Lung (tissue), 12 donors: ENCODE results near the gene LATS2. TPM values are rescaled to one million over a fixed set of nuclear protein-coding genes. Genes with fewer than 3 reads are reported as not detected.

ENCODE experiments used
- ATAC-seq: fragments of 200-7000 bp; cut with Tn5 transposase; one replicate; pipeline ENCODE4 v1.9.1; 2020; ENCODE audit warnings: moderate number of reproducible peaks; ENCODE audit not compliant: insufficient read depth, low FRiP score
- DNase-seq, 3 donors: peaks; one replicate each; pipeline ENCODE4 v3.0.0-alpha.2; 2013 to 2017
- H3K27ac ChIP-seq, 2 donors: one replicate each; pipeline ENCODE4 v1.5.1; 2013; ENCODE audit warnings: mild to moderate bottlenecking in 2 of 2, moderate library complexity in 2 of 2, control low read depth in 1 of 2, inconsistent platforms in 1 of 2, low read depth in 1 of 2, low read length in 1 of 2
- H3K27me3 ChIP-seq, 3 donors: one replicate each; pipeline ENCODE4 v1.5.1; 2013; ENCODE audit warnings: low read length in 2 of 3; ENCODE audit not compliant: control insufficient read depth in 3 of 3, insufficient read depth in 3 of 3
- H3K36me3 ChIP-seq, 4 donors: one replicate each; pipeline ENCODE4 v1.5.1; 2013; ENCODE audit warnings: low read length in 4 of 4, mild to moderate bottlenecking in 1 of 4, moderate library complexity in 1 of 4; ENCODE audit not compliant: control insufficient read depth in 4 of 4, insufficient read depth in 4 of 4
- H3K4me1 ChIP-seq, 5 donors: one replicate each; pipeline ENCODE4 v1.5.1; 2013; ENCODE audit warnings: low read length in 5 of 5, mild to moderate bottlenecking in 2 of 5, moderate library complexity in 1 of 5; ENCODE audit not compliant: control insufficient read depth in 5 of 5, insufficient read depth in 5 of 5
- H3K4me3 ChIP-seq: one replicate; pipeline ENCODE4 v1.5.1; 2013; ENCODE audit warnings: mild to moderate bottlenecking, control low read depth, moderate library complexity
- H3K9ac ChIP-seq, 2 donors: one replicate each; pipeline ENCODE4 v1.5.1; 2013; ENCODE audit warnings: low read length in 2 of 2, control low read depth in 1 of 2; ENCODE audit not compliant: insufficient read depth in 1 of 2
- H3K9me3 ChIP-seq, 4 donors: one replicate each; pipeline ENCODE4 v1.5.1; 2013; ENCODE audit warnings: low read length in 3 of 4, mild to moderate bottlenecking in 1 of 4, moderate library complexity in 1 of 4; ENCODE audit not compliant: control insufficient read depth in 4 of 4, insufficient read depth in 3 of 4
- CTCF ChIP-seq: IDR thresholded peaks from 2 replicates; pipeline ENCODE4 v1.5.1; 2012; ENCODE audit warnings: mild to moderate bottlenecking; ENCODE audit errors: control extremely low read depth, extremely low read depth
- WGBS, 2 donors: extraction: QIAGEN DNeasy Blood & Tissue Kit; methylation state at CpG; one replicate each; pipeline ENCODE4 v1.1.7; 2013; 5-methylcytosine and 5-hydroxymethylcytosine counted together
- polyA plus RNA-seq, 2 donors: library from polyadenylated mRNA; stranded (reverse); fragments of 200-250 nt; gene quantifications; one replicate each; pipeline ENCODE4 v1.2.1, GENCODE V29; 2013
- total RNA-seq, 2 donors: library from RNA; depleted of rRNA in 1 of 2; stranded (reverse); fragments of >200 nt in 1 of 2; gene quantifications; one replicate each; pipeline ENCODE4 v1.2.1, GENCODE V29; 2014 to 2021
- donor health status: control.
- donor health status: control.
- donor health status: Bipolar disorder and iron deficiency.
- donor health status: healthy.
- donor health status: DM: yes; HTN: yes; CAD: no.

Gene LATS2
- total and polyA plus RNA-seq, 4 donors = 7.7 to 37.5 (median 21.3) TPM

GRCh38 chr13:21000647-21001046, 60.7 kb downstream of the LATS2 start:
- no peak for TF ChIP-seq CTCF
- no peak for ATAC-seq
- no peak overlapping the region for H3K9ac ChIP-seq
- peak in 1 of 3 donors; percentile 32 for DNase-seq
- H3K4me1 ChIP-seq = peaks cover 0 to 16% (median 13%) of the 10 kb centered on the region in 5 donors
- H3K27me3 ChIP-seq = no peaks in the 10 kb centered on the region
- no peak overlapping the region for H3K27ac ChIP-seq
- H3K36me3 ChIP-seq = peaks cover 0 to 6% (median 0%) of the 10 kb centered on the region in 4 donors
- H3K9me3 ChIP-seq = peaks cover 0 to 4% (median 0%) of the 10 kb centered on the region in 4 donors
- no peak overlapping the region for H3K4me3 ChIP-seq
- WGBS, 2 donors = 87 to 90% methylated on average over 1 of the region's 1 CpG

DNA sequence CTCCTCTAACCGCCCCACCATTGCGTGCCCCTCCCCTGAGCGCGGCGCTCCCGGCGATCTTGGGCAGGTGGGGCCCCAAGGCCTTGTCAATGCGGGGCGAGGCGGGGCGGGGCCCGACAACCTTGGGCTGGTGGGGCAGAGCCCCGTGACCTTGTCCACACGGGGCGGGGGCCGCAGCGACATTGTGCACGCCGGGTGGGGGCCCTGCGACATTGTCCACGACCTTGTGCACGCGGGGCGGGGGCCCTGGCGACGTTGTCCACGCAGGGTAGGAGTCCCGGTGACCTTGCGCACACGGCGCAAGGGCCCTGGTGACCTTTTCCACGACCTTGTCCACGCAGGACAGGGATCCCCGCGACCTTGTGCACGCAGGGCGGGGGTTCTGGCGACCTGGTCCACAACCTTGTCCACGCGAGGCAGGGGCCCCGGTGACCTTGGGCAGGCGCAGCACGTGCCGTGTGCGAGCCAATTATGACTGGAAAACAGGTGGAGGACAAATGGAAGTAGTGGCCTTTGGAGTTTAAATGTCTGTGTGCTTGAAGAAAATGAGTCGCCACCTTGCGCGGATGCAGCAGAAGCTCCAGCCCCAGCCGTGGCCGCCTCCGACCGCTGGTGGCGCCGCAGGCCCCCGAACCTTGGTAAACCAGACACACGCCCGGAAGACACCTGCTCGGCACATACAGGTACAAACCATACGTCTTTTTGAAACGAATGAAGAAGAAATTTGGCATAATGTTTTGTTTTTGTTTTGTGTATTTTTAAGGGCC, 62.6 kb downstream of the LATS2 start:
- TF ChIP-seq CTCF = no peak
- peaks cover 0 to 4% (median 0%) of the 10 kb centered on the region in 4 donors for H3K9me3 ChIP-seq
- no peak overlapping the region for H3K27ac ChIP-seq
- no peak overlapping the region for H3K9ac ChIP-seq
- peaks cover 0 to 8% (median 7%) of the 10 kb centered on the region in 5 donors for H3K4me1 ChIP-seq
- ATAC-seq = no peak
- H3K4me3 ChIP-seq = no peak overlapping the region
- no peaks in the 10 kb centered on the region for H3K27me3 ChIP-seq
- DNase-seq = no peak
- WGBS, 2 donors = 97% methylated on average over 60 of the region's 60 CpGs
- H3K36me3 ChIP-seq = peaks cover 0 to 11% (median 0%) of the 10 kb centered on the region in 4 donors

DNA sequence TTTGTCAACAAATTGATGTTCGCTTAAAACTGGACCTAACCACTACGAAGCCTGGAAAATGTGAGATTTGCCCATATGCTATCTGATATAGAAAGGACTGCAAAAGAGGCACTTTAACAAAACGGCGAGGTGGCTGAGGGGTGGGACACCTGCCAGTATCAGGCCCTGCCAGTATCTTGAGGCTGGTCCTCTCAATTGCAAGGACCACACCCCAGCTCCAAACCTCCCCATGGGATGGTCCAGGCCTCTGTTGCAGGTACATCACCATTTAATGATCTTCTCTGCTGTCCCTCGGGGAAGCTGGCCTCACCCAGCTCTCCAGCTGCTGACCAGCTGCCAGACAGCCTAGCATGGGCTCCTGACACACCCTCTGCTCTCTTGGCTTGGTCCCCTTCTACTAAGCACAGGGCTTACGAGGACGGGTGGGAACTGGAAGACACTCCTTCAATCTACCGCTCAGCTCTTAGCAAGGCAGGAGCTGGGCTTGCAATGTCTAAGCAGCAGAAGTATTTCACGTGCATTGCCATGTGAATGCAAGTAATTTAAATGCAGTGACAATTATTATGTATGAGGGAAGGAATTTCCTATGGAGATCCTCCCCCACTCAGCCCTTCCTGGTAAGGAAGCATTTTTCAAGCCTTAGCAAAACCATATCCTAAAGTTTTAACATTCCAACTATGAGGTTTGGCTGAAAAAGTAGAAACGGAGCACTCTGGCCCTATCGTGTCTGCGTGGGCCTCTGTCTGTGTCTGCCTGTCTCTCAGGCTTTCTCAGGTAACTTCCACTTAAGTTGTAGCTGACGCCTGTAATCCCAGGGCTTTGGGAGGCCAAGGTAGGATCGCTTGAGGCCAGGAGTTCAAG, 63.9 kb downstream of the LATS2 start:
- peaks cover 0 to 11% (median 0%) of the 10 kb centered on the region in 4 donors for H3K36me3 ChIP-seq
- no peaks in the 10 kb centered on the region for H3K27me3 ChIP-seq
- WGBS, 2 donors = 62 to 77% methylated on average over 14 of the region's 14 CpGs
- ATAC-seq = peak; percentile 31
- no peak overlapping the region for H3K4me3 ChIP-seq
- peaks cover 0 to 4% (median 0%) of the 10 kb centered on the region in 4 donors for H3K9me3 ChIP-seq
- DNase-seq = peak in 2 of 3 donors; percentile 34 to 50
- TF ChIP-seq CTCF = no peak
- peak overlapping the region in 1 of 2 donors; percentile 58 for H3K27ac ChIP-seq
- no peak overlapping the region for H3K9ac ChIP-seq
- H3K4me1 ChIP-seq = peaks cover 0 to 8% (median 7%) of the 10 kb centered on the region in 5 donors
